Ramos (cell line): Measurements from ENCODE around the gene IFIH1.

Source experiments
- in situ Hi-C: fragments of 300-500 bp; cut with MboI; formaldehyde crosslinking; loops from one replicate; pipeline ENCODE4 v1.14.3; 2022; ENCODE audit warnings: low sequenced_read_pairs; ENCODE audit not compliant: unreplicated experiment

Gene IFIH1

DNA sequence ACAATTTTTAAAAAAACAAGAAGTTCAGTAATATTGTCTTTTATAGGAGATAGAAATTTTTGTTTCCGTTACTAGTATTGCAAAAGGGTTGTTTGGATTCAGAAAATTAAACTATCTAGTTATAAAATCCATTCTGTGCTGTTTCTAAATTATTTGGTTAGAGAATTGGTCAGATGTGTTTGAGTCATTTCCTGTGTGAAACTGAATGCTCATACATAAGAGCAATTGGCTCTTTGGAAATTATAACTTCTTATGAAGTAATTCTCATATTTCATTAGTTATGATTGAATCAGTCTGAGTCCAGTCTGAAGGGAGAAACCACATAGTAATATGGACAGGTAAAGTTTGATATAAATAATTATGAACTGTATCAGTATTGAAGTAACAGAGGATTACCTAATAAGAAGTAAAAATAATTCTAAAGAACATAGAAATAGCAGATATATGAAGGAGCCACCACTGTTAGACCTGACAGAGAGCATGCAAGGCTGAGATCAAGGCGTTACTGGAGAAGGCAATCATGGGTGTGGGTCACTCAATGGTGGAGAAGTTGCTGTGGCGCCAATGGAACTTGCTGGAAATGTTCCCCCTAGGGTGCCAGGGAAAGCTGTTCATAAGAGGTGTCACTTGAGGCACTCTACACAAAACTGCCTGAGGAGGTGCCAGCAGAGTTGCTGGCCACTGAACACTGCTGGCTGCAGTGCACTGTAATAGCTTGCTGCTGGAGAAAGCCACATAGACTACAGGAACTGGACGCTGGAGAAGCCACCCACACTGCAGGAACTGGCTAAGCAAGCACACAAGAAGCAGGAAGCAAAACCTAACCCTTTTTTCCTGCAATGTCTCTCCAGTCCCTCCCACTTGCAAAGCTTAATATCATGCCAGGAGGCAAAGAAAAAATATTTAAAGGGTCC lies 57.2 kb downstream of the IFIH1 start:
- in situ Hi-C loops = no loop called here

DNA sequence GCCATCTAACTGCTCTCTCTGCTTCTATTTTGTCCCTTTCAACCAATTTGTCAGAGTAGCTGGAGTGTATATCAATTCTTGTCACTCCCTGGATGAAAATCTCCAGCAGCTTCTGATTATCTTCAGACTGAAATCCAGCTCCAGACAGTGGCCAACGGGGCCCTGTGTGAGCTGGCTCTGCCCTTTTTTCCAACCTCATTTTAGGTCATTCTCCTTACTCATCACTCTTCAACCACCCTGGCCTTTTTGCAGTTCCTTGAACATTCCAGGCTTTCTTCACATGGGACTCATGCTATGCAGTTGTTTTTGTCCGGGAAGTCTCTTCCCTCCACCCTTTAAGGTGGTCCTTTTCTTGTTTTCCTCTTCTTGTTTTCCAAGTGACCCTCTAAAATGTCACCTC lies 59.8 kb downstream of the IFIH1 start:
- in situ Hi-C loops = no loop called here

DNA sequence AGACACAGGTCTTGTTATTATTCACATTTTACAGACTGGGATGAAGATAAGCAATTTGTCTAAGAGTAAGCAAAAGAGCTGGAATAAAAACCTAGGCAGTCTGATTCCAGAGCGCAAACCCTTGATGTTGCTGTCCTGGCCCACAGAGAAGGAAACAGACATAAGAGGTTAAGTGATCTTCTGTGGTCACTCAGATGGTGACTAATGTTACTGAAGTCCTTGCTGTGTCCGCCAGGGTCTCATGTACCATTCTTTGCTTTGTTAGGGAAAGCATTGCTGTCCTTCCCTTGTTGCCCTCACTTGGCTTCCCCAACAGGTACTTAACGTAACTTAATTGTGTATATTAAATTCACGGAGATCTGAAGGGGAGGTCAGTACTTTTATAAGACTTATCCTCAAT lies 60.3 kb downstream of the IFIH1 start:
- in situ Hi-C loops = no loop called here

DNA sequence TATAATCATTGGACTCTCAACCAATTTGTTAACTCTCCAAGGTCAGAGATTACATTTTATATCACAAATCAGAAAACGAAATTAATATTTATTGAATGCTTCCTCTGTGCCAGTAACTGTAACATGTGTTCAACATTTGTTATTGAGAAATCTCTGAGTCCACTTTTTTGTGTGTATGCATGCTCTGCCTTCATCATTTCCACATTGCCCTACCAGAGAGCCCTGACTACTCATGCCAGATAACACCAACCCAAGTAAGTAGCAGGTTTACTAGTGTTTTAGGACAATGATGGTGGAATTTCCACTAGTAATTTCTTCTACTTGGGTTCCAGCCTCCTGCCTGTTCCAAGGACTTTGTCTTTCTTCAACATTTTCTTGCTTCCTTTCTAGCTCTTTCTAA lies 61.1 kb downstream of the IFIH1 start:
- in situ Hi-C loops = no loop called here

DNA sequence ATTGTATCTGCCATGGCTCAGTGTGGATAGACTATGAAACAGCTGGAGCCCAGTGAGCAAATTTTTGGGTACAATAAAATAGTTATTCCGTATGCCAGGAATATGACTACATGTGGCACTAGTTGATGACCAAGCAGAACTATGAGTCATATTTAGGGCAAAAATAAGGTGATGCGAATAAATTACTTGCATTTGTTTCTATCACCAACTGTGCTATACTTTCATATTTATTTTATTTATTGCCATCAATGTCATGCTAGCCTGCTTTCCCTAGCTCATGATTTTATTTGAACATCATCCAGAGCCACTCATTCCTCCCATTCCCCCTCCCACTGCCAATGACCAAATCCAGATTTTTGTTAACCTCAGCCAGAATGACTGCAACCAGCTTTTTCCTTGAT lies 61.9 kb downstream of the IFIH1 start:
- in situ Hi-C loops = no loop called here

DNA sequence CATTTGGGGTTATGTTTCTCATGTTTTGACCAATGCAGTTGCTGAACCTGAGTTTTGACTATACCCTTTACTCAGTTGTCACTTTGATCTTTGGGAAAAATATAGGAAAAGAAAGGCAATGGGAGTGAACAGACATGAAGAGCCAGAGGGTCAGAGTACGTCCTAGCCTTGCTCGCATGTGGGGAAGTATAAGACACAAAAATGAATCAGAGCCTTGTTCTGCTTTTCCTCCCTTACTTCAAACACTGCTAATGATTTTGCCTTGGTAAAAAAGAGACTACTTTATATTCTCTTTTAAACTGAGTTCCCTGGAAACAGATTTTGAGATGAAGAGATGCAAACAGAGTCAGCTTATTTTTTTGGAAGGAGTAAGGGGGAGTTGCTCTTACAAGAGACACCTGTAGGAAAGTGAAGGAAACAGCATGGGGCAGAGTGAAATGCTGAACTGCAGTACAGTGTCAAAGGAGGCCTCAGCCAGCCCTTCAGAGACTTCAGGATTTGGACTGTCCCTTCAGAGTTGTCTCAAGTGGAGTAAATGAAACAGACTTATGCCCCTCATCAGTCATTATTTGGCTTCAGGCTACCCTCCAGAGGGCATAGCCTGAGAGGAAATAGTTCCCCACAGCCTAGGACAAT lies 64.1 kb downstream of the IFIH1 start:
- in situ Hi-C loops = no loop called here

DNA sequence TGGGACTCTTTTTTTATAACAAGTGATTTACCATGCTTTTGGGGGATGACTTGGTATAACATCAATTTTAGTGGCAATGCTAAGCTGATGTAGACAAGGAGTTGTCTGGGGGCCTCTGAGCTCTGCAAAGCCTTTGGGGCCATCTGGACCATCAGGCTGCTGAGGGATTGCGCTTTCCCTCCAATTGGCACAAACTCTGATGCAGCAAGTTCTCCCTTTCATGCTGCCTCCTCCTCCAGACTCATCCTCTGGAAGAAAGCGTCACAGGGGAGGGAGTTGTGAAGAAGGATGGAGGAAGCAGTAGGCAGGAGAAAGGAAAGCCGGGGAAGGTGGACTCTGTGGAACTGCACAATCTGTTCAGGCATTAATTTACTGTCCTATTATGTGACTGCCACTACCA lies 65.0 kb downstream of the IFIH1 start:
- in situ Hi-C loops = no loop called here

DNA sequence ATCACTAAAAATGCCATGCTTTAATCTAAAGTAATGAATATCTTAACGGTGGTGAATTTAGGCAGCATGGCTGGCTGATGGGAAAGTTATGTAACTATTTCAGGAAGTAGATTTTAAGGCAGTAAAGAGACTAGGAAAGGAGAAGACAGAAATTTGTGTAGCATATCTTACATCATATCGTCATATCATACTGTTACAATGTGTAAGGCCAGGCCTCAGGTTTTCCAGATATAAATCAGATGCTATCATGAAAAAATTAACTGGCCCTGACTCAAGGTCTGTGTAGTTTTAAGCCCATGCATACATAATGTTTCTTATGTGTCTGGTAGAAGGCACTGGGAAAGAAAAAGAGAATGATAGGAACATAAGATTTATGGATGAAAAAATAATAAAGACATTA lies 66.3 kb downstream of the IFIH1 start:
- in situ Hi-C loops = no loop called here

DNA sequence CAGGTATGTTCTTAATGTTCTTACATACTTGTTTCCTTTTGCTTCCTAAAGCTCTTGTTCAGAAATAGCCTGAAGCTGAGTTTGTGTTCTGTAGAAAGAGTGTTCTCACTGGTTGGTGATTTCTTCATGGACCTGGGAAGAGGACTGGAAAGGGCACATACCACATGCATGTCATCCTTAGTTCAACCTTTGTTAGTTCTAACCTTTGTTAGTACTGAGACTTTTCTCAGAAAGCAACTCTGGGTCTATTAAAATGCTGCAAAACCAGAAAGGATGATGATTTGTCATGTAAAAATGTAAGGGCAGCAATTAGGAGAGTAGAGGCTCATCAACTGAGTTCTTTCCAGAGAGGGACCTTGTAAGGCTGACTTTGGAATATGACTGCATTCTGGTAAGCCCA lies 72.7 kb downstream of the IFIH1 start:
- in situ Hi-C loops = no loop called here

DNA sequence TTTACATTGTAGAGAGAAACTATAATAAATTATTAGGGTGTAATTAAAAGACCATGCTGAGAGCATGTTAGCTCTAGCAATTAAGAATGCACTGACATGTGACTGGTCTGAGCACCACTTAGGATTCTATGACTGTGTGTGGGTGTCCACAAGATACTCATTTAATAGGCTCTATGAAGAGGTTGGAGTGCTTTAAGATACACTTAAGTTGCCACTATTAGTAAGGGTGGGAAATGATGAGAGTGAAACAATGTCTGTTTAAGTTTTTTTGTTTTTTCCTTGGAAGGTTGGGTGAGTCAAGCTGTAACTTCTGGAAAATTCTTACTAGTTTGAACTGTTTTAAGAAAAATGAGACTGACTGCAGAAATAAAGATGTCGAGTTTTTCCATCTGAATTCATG lies 73.4 kb downstream of the IFIH1 start:
- in situ Hi-C loops = no loop called here

DNA sequence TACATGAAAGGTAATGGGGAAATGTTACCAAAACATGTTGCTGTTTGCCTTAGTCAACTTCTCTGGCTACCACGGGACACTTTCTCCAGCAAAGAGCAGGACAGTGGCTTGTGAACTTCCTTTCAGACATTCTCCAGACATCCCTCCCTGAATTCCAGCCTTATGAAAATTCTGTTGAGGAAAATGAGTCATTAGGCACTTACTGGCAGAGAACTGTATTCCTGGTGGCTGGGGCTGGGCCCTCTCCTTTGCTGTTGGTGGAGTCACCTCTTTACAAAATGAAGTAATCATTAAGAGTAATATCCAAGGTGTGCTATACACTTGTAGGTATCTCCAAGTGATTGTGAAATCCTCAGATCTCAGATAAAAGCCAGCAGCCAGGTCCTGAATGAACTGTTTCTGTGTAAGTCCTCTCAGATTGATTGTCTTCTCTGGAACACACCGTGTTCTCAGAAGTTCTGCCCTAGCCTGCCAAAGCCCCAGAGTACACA lies 73.9 kb downstream of the IFIH1 start:
- in situ Hi-C loops = no loop called here

DNA sequence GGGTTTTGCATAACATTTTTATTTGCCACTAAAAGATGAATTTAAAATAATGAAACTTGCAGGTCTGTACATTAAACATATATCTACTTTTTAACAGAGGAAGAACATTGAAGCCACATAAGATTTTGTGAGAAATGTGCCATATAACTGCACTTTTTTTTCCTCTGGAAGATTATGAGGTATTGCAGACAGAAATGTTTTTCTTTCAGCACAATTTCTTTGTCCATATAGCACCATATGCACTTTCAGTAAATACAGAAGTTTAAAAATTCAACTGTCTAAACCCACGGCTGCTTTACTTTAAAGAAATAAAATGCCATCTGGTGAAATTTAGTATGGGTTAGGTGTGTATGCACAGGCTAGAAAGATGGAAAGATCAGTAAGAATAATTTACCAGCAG lies 74.8 kb downstream of the IFIH1 start:
- in situ Hi-C loops = no loop called here

DNA sequence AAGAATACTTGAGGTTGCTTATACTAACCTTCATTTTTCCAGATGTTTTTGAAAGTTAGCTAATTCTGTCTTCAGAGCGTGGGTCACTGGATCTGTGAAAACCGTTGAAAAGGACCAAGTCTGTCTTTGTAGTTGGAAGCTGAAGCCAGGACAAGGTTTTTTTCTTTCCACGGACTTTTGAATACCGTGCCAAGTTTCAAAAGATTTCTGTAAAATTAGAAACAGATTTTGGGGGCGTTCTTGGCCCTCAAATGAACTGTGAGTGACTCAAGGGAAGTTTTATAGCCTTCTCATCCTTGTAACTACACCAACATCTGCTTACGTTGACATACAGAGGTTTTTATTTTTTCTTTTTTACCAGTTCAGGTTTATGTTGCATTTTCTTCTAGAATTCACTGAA lies 75.2 kb downstream of the IFIH1 start, which contains the start of gene FAP:
Gene FAP (minus strand): TSS at position 152 of the 400 bp plus-strand sequence. CDS start 118 bp downstream, at position 34.
- in situ Hi-C loops = no loop called here

DNA sequence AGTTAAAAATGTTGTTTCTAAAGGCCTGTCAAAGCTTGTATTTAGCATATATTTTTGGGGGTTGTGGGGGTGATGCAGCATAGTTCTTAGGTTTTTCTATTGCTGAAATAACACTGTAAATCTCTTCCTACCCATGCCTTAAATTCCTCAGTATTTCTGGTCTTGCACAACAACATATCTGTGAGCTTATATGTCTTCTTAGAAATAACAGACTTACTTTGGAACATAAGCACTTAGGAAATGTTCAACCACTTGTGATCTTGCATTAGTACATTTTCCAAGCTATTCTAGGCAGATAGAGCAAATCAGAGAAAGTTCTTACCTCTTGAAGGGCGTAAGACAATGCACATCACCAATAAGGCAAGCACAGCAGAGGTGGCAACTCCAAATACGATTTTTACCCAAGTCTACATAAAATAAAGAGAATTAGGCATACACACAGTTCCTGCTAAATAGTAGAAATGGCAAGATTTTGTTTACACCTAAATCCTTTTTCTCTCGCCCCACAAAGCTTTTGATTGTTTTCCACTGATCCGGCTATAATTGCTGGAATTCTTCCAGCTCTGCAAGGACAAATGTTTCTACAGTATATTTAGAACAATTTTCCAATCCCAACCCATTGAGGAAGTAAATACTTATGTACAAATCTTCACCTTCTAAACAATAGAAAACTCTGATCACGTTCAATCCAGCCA lies 75.8 kb downstream of the IFIH1 start:
- in situ Hi-C loops = no loop called here

DNA sequence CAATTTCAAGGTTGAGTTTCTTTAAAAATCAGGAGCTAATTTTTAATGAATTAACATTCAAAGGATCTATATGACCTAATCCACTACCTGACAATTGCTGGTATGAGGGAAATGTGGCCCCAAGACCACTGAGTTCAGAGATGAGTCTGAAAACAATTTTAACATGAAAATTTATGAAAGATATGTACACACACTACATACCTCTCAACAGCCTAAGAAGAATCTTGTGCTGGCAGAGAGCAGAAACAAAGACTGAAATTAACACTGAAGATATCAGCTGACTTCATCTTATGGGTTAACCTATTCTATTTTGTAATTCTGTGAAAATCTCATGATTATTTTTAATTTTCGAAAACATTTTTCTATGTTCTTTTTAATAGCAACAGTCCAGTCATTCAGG lies 76.9 kb downstream of the IFIH1 start:
- in situ Hi-C loops = no loop called here

DNA sequence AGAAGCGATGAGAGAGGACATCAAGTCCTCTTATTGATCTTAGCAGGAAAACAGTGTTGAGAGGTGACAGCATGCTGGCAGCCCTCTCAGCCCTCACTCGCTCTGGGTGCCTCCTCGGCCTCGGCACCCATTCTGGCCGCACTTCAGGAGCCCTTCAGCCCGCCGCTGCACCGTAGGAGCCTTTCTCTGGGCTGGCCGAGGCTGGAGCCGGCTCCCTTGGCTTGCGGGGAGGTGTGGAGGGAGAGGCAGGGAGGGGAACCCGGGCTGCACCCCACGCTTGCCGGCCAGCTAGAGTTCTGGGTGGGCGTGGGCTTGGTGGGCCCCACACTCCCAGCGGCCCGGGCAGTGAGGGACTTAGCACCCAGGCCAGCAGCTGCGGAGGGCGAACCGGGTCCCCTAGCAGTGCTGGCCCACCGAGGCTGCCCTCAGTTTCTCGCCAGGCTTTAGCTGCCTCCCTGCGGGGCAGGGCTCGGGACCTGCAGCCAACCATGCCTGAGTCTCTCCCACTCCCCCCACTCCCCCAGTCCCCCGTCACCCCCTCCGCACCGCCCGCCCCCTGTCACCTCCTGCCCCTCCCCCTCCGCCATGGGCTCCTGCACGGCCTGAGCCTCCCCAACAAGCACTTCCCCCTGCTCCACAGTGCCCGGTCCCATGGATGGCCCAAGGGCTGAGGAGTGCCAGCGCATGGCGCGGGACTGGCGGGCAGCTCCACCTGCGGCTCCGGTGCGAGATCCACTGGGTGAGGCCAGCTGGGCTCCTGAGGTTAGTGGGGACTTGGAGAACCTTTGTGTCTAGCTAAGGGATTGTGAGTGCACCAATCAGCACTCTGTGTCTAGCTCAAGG lies 83.6 kb downstream of the IFIH1 start:
- in situ Hi-C loops = no loop called here

DNA sequence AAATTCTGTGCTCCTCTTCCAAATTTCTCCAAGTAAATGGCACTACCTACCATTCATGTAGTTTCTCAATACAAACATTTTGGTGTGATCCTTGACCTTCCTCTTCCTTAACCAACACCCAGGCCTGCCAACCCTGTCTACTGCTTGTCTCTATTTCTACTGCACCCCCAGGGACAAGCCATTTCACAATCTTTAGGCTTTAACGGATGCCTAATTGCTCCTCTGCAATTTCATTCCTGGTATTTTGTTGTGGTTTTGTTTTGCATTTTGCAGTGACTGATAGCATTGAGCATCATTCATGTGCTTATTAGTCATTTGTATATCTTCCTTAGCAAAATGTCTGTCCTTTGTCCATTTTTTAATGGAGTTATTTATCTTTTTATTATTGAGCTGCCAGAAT lies 85.3 kb downstream of the IFIH1 start:
- in situ Hi-C loops = no loop called here

DNA sequence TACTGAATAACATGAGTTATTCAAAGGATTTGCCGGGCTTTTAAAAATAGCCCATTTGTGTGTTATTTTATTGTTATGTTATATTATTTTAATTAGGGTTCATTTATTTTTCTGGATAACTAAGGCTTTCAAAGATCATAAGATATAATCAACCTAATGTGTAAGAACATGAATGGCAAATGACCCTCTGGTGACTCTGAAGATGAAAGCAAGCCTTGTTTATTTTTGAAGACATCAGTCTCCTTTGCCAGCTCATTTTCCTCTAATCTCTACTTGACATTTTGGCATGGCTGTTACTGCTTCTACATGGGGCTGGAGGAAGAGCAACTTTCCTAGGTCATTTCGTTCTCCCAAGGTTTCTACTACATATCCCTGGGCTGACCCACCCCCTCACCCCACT lies 85.8 kb downstream of the IFIH1 start:
- in situ Hi-C loops = no loop called here

DNA sequence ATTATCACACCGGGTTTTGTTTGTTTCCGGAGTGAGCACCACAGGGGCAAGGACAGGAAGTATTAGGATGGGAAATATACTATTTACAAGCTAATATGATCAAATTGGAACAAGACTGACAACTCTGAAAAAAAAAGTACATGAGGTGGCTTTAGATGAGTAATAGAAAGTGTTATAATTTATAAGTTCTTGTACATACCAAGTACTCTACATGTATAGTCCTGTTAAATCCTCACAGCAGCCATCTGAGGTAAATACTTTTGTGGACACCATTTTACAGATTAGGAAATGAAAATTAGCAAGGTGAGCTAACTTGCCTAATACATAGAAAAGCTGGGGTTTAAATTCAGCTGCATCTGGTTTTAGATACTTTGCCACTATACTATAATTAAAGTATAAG lies 86.5 kb downstream of the IFIH1 start:
- in situ Hi-C loops = no loop called here

DNA sequence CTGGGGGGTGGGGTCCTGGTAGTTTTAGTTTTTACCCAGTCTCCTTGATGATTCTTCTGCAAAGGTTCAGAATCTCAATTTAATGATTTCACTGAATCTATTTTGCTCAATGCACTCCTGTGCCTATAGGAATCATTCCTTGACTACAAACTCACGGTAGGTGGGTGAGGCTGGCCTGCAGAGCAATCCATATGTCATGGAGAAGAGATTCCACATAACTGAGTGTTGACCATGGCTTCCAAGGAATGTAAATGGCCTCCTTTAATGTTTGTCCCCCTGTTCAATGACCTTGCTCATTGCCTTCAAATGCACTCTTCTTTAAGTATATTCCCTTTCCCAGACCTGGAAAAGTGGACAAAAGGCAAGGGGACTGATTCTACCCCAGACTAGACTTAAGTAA lies 87.7 kb downstream of the IFIH1 start:
- in situ Hi-C loops = no loop called here
